GM18867 (cell line): ENCODE results near the gene TNFAIP6.
"Not testable (repeated sequence)": the region's sequence is repeated elsewhere in the genome, so short reads cannot be mapped to it uniquely, and the experiment has no call there.

Experiments
- ATAC-seq: cut with Tn5 transposase; IDR thresholded peaks from one replicate; pipeline ENCODE4 v1.9.1; 2021; ENCODE audit warnings: mild to moderate bottlenecking, moderate library complexity; ENCODE audit not compliant: unreplicated experiment

TNFAIP6 gene, protein sequence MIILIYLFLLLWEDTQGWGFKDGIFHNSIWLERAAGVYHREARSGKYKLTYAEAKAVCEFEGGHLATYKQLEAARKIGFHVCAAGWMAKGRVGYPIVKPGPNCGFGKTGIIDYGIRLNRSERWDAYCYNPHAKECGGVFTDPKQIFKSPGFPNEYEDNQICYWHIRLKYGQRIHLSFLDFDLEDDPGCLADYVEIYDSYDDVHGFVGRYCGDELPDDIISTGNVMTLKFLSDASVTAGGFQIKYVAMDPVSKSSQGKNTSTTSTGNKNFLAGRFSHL

DNA sequence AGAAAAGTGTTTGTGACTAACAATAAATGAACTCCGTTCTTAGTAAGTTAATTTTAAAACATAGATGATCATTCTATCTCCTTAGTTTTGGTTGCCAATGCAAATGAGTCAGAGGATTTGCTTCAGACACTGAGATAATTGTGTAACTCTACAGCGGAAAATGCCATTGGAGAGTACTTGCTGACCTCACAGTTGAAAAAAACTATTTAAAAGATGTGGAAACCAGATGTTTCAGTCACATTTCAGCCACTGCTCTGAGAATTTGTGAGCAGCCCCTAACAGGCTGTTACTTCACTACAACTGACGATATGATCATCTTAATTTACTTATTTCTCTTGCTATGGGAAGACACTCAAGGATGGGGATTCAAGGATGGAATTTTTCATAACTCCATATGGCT, at the start of gene TNFAIP6:
Gene TNFAIP6, plus strand, starts transcription at position 234 of the 400 bp plus-strand sequence. Its CDS starts 75 bp downstream, at position 309.
- ATAC-seq = no peak

DNA sequence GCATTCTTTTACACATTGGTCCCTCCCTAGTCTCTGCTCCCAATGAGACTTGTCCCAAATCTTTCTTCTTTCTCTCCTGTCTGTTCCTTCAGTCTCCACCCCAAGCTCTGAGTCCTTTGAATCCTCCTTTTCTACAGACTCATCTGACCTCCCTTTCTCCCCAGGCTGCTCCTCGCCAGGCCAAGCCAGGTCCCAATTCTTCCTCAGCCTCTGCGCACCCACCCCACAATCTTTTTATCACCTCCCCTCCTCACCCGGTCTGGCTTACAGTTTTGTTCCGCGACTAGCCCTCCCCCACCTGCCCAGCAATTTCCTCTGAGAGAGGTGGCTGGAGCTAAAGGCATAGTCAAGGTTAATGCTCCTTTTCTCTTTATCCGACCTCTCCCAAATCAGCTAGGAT, 47.1 kb upstream of the TNFAIP6 start:
- not testable (repeated sequence) for ATAC-seq

DNA sequence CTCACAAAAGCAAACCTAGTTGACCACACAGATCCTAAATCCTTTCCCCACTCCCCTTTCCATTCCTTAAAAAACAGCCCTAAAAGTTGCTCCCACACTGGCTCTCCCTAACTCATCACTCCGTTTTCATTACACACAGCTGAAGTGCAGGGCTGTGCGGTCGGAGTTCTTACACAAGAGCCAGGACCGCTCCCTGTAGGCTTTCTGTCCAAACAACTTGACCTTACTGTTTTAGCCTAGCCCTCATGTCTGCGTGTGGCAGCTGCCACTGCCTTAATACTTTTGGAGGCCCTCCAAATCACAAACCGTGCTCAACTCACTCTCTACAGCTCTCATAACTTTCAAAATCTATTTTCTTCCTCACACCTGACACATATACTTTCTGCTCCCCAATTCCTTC, 45.0 kb upstream of the TNFAIP6 start:
- ATAC-seq = not testable (repeated sequence)

DNA sequence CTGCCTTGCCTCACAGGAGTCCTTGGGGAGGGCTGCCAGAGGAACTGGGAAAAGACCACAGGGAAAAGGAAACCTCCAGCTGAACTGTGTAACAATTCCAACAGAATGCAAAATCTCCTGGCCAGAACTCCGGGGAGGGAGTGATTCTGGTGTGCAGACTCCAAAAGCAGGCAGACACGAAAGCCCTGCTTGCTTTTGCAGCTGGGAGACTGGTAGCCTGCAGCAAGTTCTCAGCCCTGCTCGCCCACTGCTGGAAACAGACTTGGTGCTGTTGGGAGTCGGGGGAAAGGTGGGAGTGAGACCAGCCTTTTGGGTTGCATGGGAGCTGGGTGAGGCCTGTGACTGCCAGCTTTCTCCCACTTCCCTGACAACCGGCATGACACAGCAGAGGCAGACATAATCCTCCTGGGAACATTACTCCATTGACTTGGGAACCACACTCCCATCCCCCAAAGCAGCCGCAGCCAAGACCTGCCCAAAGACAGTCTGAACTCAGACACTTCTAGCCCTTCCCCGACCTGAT, 42.0 kb upstream of the TNFAIP6 start:
- no peak for ATAC-seq

DNA sequence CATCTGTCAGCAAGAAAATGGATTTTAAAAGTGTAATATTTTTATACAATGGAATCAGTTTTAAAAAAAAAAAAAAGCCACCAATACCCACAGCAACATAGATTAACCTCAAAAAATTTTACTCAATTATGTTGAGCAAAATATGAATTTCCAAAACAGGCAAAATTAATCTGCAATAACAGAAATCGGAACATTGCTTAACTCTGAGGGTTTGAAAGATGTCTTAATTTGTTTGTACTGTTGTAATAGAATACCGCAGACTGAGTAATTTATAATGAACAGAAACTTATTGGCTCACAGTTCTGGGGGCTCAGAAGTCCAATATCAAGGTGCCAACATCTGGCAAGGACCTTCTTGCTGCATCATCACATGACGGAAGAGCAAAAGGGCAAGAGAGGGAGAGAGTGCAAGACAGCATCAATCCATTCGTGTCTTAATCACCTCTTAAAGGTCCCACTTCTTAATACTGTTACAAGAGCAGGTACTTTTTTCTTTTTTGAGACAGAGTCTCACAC, 31.8 kb upstream of the TNFAIP6 start:
- no peak for ATAC-seq

DNA sequence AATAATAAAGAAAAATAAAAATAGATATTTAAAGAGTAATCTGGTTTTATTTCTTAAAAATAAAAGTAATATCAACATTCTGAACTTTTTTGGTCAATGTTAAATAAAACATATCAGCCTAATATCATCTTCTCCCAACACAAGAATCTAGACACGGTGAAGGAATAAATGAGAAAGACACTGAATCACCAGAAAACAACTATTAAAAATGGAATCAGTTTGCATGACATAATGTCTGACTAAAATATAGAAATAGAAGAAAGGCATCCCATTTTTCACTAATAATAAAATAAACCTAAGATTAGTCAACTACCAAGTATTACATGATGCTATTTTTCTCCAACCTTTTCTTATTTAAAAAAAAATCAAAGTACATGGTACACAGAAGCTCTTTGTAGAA, 30.8 kb upstream of the TNFAIP6 start:
- no peak for ATAC-seq

DNA sequence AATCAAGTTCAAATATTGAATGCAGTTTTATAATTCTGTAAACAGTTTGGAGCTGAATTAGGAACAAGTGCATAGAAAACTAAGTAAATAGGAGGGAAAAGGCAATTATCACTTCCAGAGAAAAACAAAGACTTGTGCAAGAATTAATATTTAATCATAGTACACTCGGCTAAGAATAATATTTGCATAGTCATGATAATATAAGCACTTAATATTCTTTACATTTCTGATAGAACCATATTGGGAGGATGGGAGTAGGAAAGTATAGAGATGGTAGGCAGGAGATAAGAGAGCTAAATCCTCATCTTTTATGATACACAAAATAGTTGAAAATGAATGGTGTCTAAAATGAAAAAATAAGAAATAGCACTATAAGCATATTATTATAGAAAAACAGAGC, 27.4 kb upstream of the TNFAIP6 start:
- ATAC-seq = no peak

DNA sequence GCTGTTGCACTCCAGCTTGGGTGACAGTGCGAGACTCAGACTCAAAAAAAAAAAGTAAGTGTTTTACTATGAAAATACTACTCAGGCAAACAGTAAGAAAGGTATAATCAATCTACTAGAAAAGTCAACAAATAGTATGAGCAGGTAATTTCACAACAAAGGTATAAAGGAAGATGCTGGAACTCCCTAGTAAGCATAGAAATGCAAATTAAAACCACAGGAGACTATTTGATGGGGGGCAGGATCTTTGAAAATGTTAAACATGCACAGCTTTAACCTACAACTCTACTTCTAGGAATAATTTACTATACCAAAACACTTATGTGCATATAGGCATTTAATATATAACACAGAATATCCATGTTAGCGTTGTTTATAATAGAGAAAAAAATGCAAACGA, 24.3 kb upstream of the TNFAIP6 start:
- no peak for ATAC-seq

DNA sequence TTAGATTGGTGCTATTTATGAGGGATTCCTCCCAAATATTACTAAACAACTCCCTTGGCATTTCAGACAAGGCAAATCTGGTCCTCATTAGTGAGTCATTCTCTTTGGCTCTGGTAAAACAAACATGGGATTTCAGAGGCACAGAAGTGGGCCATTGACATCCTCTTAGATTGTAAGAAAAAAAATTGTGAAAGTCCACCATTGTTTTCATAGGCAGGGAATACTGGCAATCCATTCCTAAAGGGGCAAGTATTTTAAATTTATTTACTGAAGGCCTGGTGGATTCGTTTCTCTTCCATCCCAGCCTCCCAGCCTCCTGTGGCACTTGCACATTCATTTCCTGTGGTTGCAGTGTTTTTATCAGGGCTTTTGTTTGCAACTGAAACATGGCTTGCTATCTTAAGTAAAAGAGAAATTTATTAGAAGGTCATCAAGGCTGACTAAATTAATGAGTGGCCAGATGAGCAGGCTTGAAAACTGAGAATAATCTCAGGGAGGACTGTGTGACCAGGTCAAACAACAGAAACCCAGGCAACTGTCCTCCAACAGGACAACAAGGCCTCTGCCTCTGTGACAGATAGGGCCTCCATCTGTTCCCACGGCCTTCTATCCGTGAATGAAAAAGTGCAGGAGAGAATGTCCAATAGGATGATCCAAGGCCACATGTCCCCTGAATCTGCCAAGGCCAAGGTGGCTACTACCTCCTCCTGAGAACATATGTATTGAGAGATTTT, 23.1 kb upstream of the TNFAIP6 start:
- ATAC-seq = no peak

DNA sequence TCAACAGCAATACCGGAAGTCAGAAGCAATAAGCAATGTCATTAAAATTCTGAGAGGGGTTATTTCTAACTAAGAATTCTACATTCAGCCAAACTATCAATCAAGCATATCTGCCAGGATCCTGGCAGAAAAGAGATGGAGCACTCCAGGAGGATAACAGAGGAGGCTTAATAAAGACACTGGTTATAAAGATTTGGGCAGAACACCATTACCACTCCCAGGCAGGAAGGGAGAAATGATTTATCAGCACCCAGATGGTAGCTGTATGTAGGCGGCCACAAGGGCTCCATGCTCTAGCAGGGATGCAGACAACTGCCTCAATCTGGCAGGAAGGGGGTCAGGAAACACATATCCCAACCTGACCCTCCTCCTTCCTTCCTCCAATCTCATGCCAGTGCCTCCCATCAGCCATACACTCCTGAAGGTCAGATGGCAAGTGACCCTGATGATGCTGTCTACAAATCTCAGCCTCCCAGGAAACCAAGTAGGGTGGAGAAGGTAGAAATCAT, 20.5 kb upstream of the TNFAIP6 start:
- ATAC-seq = no peak

DNA sequence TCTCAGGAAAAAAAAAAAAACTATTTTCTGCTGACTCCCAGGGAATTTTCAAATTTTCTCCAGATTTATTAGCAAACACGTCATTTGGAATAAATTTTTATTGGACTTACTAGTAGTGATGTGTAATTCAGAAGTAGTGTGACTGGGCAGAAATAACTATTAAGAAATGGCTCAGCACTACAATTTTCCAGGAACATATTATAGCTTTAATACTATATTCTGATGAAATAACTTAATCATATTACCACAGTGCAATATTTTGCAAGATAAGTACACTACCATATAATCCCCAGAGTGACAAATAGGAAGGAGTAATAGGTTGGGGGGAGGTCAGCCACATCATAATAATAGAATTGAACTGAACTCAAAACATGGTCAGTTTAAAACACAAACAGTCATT, 19.7 kb upstream of the TNFAIP6 start:
- ATAC-seq = no peak

DNA sequence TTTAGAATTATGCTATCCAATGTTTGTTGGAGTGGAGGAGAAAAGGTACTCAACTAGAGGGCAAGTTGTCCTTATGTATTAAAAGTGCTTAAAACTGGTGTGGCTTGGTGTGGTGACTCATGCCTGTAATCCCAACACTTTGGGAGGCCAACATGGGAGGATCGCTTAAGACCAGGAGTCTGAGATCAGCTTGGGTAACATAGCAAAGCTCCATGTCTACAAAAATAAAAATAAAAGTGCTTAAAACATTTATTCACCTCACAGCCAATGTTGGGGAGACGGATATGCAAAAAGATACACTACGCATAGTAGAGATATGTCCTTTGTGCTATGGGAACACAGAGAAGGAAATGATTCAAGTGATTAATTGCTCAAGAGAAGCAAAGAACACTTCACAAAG, 19.3 kb upstream of the TNFAIP6 start:
- no peak for ATAC-seq

DNA sequence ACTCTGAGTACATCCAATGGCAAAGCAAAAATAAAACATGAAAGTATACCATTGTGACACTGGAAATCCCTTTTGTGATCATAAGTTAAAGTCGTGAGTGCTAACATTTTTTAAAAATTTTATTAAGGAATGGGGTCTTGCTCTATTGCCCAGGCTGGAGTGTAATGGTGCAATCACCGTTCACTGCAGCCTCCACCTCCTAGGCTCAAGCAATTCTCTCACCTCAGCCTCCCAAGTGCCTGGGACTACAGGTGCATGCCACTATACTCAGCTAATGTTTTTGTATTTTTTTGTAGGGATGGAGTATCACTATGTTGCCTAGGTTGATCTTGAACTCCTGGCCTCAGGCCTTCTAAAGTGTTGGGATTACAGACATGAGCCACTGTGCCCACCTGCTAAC, 14.3 kb upstream of the TNFAIP6 start:
- ATAC-seq = no peak

DNA sequence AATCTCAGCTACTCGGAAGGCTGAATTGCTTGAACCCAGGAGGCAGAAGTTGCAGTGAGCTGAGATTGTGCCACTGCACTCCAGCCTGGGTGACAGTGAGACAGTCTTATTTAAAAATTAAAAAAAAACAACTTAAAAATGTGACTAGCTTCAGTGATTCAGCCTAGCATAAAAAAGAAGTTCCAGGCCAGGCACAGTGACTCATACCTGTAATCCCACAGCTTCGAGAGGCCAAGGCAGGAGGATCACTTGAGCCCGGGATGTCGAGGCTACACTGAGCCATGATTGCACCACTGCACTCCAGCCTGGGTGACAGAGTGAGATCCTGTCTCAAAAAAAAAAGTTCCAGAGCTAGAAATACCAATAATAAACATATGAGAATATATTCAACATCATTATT, 13.2 kb upstream of the TNFAIP6 start:
- not testable (repeated sequence) for ATAC-seq

DNA sequence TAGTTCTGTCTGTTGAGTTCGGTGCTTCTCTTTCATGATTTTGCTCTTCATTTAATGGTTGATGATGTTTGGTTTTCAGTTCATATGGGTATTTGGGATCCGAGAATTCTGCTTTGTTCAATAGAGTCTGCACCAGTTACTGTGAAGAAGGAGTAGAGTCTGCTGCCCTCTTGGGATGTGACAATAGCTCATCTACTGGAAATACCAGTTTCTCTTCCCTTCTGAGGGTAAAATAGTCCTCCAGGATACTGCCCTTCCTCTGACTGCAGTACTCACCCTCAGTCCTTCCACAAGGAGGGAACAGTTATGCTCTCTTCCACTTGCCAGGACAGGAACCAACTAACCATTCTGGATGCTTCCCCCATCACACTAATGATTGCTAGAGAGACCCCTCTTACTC, 12.5 kb upstream of the TNFAIP6 start:
- no peak for ATAC-seq

DNA sequence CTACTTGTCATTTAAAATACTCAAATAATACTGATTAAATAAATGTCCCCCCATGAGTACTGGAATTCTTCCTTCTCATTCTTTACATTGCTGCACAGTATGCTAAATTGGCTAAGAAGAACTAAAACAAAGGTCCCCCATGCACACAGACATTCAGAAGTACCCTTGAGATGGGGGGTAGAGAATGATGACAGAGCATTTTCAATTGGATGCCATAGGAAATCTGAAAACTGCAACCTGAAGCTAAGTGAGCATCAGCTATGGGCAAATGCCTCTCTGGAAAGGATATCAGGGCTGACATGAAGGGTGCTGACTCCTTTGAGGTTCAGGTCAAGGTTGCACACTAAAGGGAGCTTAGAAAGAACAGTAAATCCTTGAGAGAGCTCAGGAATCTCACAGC, 10.1 kb upstream of the TNFAIP6 start:
- no peak for ATAC-seq

DNA sequence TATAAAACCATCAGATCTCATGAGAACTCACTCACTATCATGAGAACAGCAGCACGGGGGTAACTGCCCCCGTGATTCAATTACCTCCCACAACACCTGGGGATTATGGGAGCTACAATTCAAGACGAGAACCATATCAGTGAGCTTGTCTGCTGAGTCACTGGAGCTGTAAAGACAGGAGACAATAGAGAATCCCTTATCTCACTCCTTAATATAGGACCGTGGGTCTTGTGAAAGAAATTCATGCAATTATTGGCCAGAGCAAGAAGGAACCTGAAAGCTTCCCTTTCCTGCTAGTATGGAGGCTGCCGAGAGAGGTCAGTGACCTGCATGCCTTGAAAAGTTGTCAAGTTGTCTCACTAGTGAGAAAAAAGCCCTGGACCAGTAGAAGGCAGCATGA, 9.5 kb upstream of the TNFAIP6 start:
- no peak for ATAC-seq

DNA sequence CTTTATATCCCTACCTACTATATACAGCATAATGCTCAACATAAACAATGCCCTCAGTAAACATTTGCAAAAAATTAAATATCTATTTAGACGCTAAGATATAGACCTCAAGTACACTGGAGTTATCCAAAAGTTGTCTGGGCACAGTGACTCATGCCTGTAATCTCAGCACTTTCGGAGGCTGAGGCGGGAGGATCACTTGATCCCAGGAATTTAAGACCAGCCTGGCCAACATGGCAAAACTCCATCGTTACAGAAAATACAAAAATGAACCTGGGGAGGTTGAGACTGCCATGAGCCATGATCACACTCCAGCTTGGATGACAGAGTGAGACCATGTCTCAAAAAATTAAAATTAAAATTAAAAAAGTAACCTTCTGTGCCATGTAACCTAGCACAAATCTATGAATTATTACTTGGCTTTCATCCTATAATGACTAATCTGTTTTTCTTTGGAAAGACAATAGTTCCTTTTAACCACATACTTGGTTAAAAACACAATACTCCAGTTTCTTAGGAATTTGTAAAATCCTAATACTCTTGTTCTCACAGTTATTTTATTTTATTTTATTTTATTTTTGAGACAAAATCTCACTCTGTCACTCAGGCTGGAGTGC, 6.7 kb upstream of the TNFAIP6 start:
- ATAC-seq = no peak

DNA sequence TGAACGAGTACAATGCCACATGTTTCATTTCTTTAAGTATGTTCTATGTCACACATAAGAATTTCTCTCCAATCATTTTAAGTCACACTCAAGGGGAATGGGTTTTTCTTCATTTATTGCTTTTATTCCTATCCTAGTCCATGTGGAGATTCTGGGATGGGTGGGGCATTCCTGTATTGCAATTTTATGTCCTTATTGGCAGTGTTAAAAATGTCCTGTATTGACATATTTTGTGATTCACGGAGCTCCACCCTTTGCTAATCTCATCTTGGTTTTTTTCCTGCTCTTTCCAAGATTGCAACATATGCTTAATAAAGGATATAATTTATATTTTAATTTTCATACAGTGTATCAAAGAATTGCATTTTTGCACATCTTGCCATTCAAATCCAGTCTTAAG, 3.4 kb upstream of the TNFAIP6 start:
- no peak for ATAC-seq

DNA sequence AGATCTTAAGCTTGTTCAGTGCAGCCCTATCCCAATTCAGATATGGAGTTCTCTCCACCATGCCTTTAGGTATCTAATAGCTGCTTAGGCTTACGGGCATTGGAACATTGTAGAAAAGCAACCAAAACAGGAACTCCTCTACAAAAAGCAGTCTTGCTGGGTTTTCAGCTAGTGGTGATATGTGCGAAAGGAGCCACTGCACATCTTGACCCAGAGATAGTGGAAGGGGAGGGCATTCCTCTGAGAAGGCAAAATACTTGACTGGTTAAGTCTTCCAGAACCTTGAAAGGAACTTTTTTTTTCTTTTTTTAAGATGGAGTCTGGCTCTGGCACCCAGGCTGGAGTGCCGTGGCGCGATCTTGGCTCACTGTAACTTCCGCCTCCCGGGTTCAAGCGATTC, 2.6 kb upstream of the TNFAIP6 start:
- ATAC-seq = no peak

DNA sequence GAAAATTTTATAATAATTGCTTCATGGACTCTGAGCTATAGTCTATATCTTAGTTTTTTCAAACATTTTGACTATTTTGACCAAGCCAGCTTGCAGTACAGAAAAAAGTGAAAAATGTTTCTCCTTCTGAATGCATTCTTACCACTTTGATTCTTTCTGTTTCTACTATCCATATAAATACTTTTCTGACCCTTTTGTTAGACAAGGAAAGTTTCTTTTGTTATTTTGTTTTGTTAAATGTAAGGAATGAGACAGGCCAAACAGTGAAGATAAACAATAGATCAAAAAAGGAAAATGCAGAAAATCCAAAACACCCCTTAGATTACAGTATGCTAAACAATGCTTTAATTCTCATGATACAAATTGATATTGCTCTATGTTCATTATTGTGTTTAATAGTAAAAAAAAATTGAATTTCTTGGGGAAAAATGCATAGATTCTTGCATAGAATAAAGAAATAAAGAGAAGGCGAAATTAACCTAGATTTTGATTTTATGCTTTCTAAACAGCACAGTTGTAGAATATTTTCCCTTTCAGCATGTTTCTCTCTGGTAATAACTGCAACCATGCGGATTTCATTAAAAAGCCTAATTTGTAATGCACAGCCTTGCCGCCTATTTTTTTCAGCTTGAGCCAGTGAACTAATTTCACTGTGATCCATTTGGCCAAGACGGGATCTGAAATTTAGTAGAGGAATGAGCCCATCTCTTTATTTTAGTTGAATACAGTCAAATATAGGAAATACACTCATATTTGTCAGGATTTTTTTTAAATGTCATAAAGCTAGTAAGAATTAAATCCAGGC, 976 bp downstream of the TNFAIP6 start:
- ATAC-seq = no peak
